HG02588 (cell line): ENCODE results near the gene SIX5.

Experiments used
- ATAC-seq: cut with Tn5 transposase; IDR thresholded peaks from one replicate; pipeline ENCODE4 v1.9.1; 2021; ENCODE audit warnings: mild to moderate bottlenecking, moderate library complexity; ENCODE audit not compliant: unreplicated experiment

The SIX5 gene

GRCh38 chr19:45793178-45793564 lies 24.1 kb upstream of the SIX5 start:
- ATAC-seq, result no peak

- ATAC-seq, result peak; percentile 89
Observed at GRCh38 chr19:45792470-45793177, 23.6 kb upstream of the SIX5 start, which contains the start of gene DMWD. TSS of gene DMWD (minus strand) at chr19:45792845. CDS start at chr19:45792756, 89 bp downstream.

- ATAC-seq, result peak; percentile 23
Observed at GRCh38 chr19:45791744-45792469, 22.9 kb upstream of the SIX5 start.

GRCh38 chr19:45790942-45791341 lies 21.9 kb upstream of the SIX5 start:
- ATAC-seq, result no peak

GRCh38 chr19:45789035-45789786 lies 20.2 kb upstream of the SIX5 start:
- ATAC-seq, result no peak

- ATAC-seq, result no peak
Observed at GRCh38 chr19:45786533-45786894, 17.5 kb upstream of the SIX5 start.

- ATAC-seq, result no peak
Observed at GRCh38 chr19:45785781-45786532, 16.9 kb upstream of the SIX5 start.

- ATAC-seq, result no peak
Observed at GRCh38 chr19:45785097-45785496, 16.0 kb upstream of the SIX5 start.

GRCh38 chr19:45784096-45784495 lies 15.0 kb upstream of the SIX5 start:
- ATAC-seq, result no peak

GRCh38 chr19:45782820-45783785 lies 14.1 kb upstream of the SIX5 start:
- ATAC-seq, result no peak

- no peak for ATAC-seq
Observed at GRCh38 chr19:45782162-45782691, 13.2 kb upstream of the SIX5 start, which contains the start of gene DMPK. TSS of gene DMPK (minus strand) at chr19:45782490. CDS start at chr19:45782352, 138 bp downstream.

GRCh38 chr19:45781214-45782161 lies 12.4 kb upstream of the SIX5 start:
- no peak for ATAC-seq

GRCh38 chr19:45780448-45781213 lies 11.6 kb upstream of the SIX5 start:
- no peak for ATAC-seq

- ATAC-seq, result no peak
Observed at GRCh38 chr19:45780146-45780447, 11.0 kb upstream of the SIX5 start.

- peak; percentile 70 for ATAC-seq
Observed at GRCh38 chr19:45779231-45780145, 10.4 kb upstream of the SIX5 start.

GRCh38 chr19:45778010-45778661 lies 9.1 kb upstream of the SIX5 start:
- no peak for ATAC-seq
